Gastroesophageal sphincter (tissue), 4 donors: Measurements from ENCODE around the gene LGI1. TPM values are rescaled to one million over a fixed set of nuclear protein-coding genes. Genes with fewer than 3 reads are reported as not detected.

Experiments used
- ATAC-seq: fragments of 150-250 bp; one replicate; pipeline ENCODE4 v1.9.1; 2016; ENCODE audit warnings: mild to moderate bottlenecking, moderate library complexity
- H3K27ac ChIP-seq, 4 donors: fragments of 200-600 bp; sonication (generic) in 3 of 4; 1 replicate in 3 of 4; 2 replicates in 1 of 4; pipeline ENCODE4 v1.5.1; 2016 to 2019
- H3K27me3 ChIP-seq: fragments of 200-600 bp; sonication (generic); one replicate; pipeline ENCODE4 v1.5.1; 2019
- H3K36me3 ChIP-seq, 2 donors: fragments of 200-600 bp; sonication (generic); one replicate each; pipeline ENCODE4 v1.5.1; 2019; ENCODE audit warnings: control low read depth in 1 of 2
- H3K4me1 ChIP-seq, 3 donors: fragments of 200-600 bp; sonication (generic); 1 replicate in 2 of 3; 2 replicates in 1 of 3; pipeline ENCODE4 v1.5.1; 2016 to 2019; ENCODE audit warnings: control low read depth in 2 of 3
- H3K4me3 ChIP-seq, 2 donors: fragments of 200-600 bp; sonication (generic); one replicate each; pipeline ENCODE4 v1.5.1; 2019; ENCODE audit warnings: mild to moderate bottlenecking in 1 of 2, moderate library complexity in 1 of 2
- H3K9me3 ChIP-seq, 3 donors: fragments of 200-600 bp; sonication (generic); one replicate each; pipeline ENCODE4 v1.5.1; 2017 to 2019; ENCODE audit warnings: control low read depth in 2 of 3
- CTCF ChIP-seq, 4 experiments: fragments of 200-600 bp in 2 of 4; fragments of 450-650 bp in 2 of 4; sonication (generic) in 1 of 4; IDR thresholded peaks; one replicate each; pipeline ENCODE4 v1.5.1; 2017 to 2019; ENCODE audit warnings: antibody characterized with exemption in 4 of 4, mild to moderate bottlenecking in 2 of 4, moderate library complexity in 2 of 4
- EP300 ChIP-seq: sonication (generic); formaldehyde crosslinking; IDR thresholded peaks from one replicate; pipeline ENCODE4 v1.6.1; 2017; ENCODE audit warnings: antibody characterized with exemption, mild to moderate bottlenecking
- POLR2A ChIP-seq, 2 donors: fragments of 450-650 bp; IDR thresholded peaks; one replicate each; pipeline ENCODE4 v1.6.1; 2017; ENCODE audit warnings: antibody characterized with exemption in 2 of 2, mild to moderate bottlenecking in 2 of 2, moderate library complexity in 1 of 2
- POLR2AphosphoS5 ChIP-seq: sonication (generic); formaldehyde crosslinking; IDR thresholded peaks from one replicate; pipeline ENCODE4 v1.6.1; 2017; ENCODE audit warnings: antibody characterized with exemption
- WGBS, 2 donors: methylation state at CpG; one replicate each; pipeline ENCODE4 v1.1.5; 2018; ENCODE audit warnings: low coverage in 1 of 2; 5-methylcytosine and 5-hydroxymethylcytosine counted together
- total RNA-seq, 4 donors: library from RNA; depleted of rRNA; stranded (reverse); fragments of >200 nt; gene quantifications; one replicate each; pipeline ENCODE4 v1.1.0, GENCODE V29; 2016

LGI1 gene
- total RNA-seq, 4 donors from 2014 or later: 0.17 to 1.9 (median 0.35) TPM; not detected in 1

GRCh38 chr10:93771354-93771753 is 13.6 kb downstream of the LGI1 start:
- Histone ChIP-seq H3K36me3 (no peaks in the 10 kb centered on the region), H3K4me1 (no peaks in the 10 kb centered on the region), H3K27me3 (peaks cover 7% of the 10 kb centered on the region), H3K4me3 (no peak overlapping the region), H3K9me3 (no peaks in the 10 kb centered on the region), H3K27ac (no peak overlapping the region)
- WGBS, 2 donors: 69 to 77% methylated on average over 7 of the region's 7 CpGs
- TF ChIP-seq POLR2AphosphoS5 (no peak), POLR2A (IDR thresholded peaks at IDR 0.05) (no peak), CTCF (IDR thresholded peaks at IDR 0.05) (no peak), EP300 (no peak)
- no peak for ATAC-seq

DNA sequence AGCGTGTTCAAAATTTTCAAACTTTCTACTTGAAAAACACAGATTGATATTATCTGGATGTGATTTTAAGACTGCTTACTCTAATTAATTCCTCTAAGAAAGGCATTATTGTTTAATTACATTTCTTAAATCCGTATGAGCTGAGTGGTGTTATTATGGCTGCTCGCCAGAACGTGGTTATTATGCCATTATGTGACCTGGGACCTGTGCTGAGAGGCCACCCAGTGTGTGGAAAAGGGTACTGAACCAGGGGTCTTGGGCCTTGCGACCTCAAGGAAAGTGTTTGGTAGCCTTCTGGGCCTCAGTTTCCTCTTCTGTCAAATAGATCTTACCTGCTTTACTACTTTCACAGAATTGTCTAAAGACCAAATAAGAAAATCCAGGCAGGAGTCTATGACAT is 15.4 kb downstream of the LGI1 start:
- no peaks in the 10 kb centered on the region for H3K4me1 ChIP-seq
- TF ChIP-seq EP300 (no peak), POLR2AphosphoS5 (no peak), POLR2A (IDR thresholded peaks at IDR 0.05) (no peak), CTCF (IDR thresholded peaks at IDR 0.05) (no peak)
- H3K4me3 ChIP-seq: no peak overlapping the region
- no peaks in the 10 kb centered on the region for H3K36me3 ChIP-seq
- WGBS, 2 donors: 50 to 56% methylated on average over 4 to 5 of the region's 5 CpGs
- peaks cover 7% of the 10 kb centered on the region for H3K27me3 ChIP-seq
- H3K27ac ChIP-seq: no peak overlapping the region
- H3K9me3 ChIP-seq: no peaks in the 10 kb centered on the region
- no peak for ATAC-seq

DNA sequence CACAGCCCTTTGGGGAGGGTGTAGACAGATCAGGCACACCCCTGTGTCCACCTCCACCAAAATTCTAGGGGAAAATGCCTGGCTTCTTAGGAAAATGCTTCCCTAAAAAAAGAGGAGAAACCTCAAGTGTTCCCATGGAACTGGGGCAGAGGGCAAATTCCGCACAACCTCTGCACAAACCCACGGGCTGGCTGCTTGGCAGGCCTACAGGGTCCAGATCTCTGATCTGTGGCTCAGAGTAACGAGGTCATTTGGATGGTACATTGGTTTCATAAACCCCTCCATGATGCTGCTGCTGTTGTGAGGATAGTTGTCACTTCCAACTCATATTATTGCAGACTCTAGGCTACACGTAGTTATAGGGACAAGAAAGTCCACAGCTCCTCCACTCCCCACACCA is 16.0 kb downstream of the LGI1 start:
- TF ChIP-seq EP300 (no peak), CTCF (IDR thresholded peaks at IDR 0.05) (no peak), POLR2AphosphoS5 (no peak), POLR2A (IDR thresholded peaks at IDR 0.05) (no peak)
- no peaks in the 10 kb centered on the region for H3K4me1 ChIP-seq
- no peaks in the 10 kb centered on the region for H3K9me3 ChIP-seq
- no peak for ATAC-seq
- no peaks in the 10 kb centered on the region for H3K36me3 ChIP-seq
- peaks cover 7% of the 10 kb centered on the region for H3K27me3 ChIP-seq
- H3K27ac ChIP-seq: no peak overlapping the region
- H3K4me3 ChIP-seq: no peak overlapping the region
- WGBS, 2 donors: 50% methylated on average over 2 of the region's 4 CpGs; no CpG with 5 or more reads in 1 of the 2 donors

- no peak overlapping the region for H3K4me3 ChIP-seq
- no peaks in the 10 kb centered on the region for H3K9me3 ChIP-seq
- H3K27me3 ChIP-seq: peaks cover 7% of the 10 kb centered on the region
- H3K27ac ChIP-seq: no peak overlapping the region
- no peaks in the 10 kb centered on the region for H3K4me1 ChIP-seq
- H3K36me3 ChIP-seq: no peaks in the 10 kb centered on the region
- ATAC-seq: no peak
- WGBS, 2 donors: 89 to 90% methylated on average over 4 to 5 of the region's 5 CpGs
- TF ChIP-seq CTCF (IDR thresholded peaks at IDR 0.05) (no peak), POLR2AphosphoS5 (no peak), POLR2A (IDR thresholded peaks at IDR 0.05) (no peak), EP300 (no peak)
Measured at GRCh38 chr10:93775356-93775755, 17.6 kb downstream of the LGI1 start.

- no peak for ATAC-seq
- no peaks in the 10 kb centered on the region for H3K36me3 ChIP-seq
- TF ChIP-seq CTCF (IDR thresholded peaks at IDR 0.05): no peak
- TF ChIP-seq POLR2A (IDR thresholded peaks at IDR 0.05): no peak
- no peak for TF ChIP-seq EP300
- no peak for TF ChIP-seq POLR2AphosphoS5
- no peaks in the 10 kb centered on the region for H3K4me1 ChIP-seq
- no peak overlapping the region for H3K27ac ChIP-seq
- peaks cover 7% of the 10 kb centered on the region for H3K27me3 ChIP-seq
- WGBS, 2 donors: 37 to 86% methylated on average over 1 to 2 of the region's 2 CpGs
- H3K4me3 ChIP-seq: no peak overlapping the region
- H3K9me3 ChIP-seq: no peaks in the 10 kb centered on the region
Measured at GRCh38 chr10:93777092-93777491, 19.4 kb downstream of the LGI1 start.
